T-helper 17 cell (primary cell): Measurements from ENCODE around the gene ZCCHC7. TPM values are rescaled to one million over a fixed set of nuclear protein-coding genes. Genes with fewer than 3 reads are reported as not detected.
"Not testable (repeated sequence)": the region's sequence is repeated elsewhere in the genome, so short reads cannot be mapped to it uniquely, and the experiment has no call there.

Experiments
- ATAC-seq: fragments of 150-1000 bp; cut with Tn5 transposase; 2 replicates; pipeline ENCODE4 v1.10.0; 2021; ENCODE audit warnings: mild to moderate bottlenecking, moderate library complexity
- DNase-seq, 3 donors: peaks; one replicate each; pipeline versions ENCODE4 v3.0.0 to v3.0.0-alpha.2; 2020 to 2021
- H3K9me3 ChIP-seq: one replicate; pipeline ENCODE4 v1.7.0; 2013; ENCODE audit warnings: low read length, mild to moderate bottlenecking; ENCODE audit not compliant: control insufficient read depth, poor library complexity, severe bottlenecking
- H3K27ac Mint-ChIP-seq: one replicate; pipeline ENCODE4 v1.8.0; 2022; ENCODE audit warnings: mild to moderate bottlenecking, moderate library complexity, mixed read lengths
- H3K27me3 Mint-ChIP-seq: one replicate; pipeline ENCODE4 v1.8.0; 2022; ENCODE audit warnings: mixed read lengths
- H3K36me3 Mint-ChIP-seq: one replicate; pipeline ENCODE4 v1.8.0; 2022; ENCODE audit warnings: low read depth, mixed read lengths
- H3K4me1 Mint-ChIP-seq: one replicate; pipeline ENCODE4 v1.8.0; 2022; ENCODE audit warnings: mild to moderate bottlenecking, mixed read lengths
- H3K4me3 Mint-ChIP-seq: one replicate; pipeline ENCODE4 v1.8.0; 2022; ENCODE audit warnings: mild to moderate bottlenecking, moderate library complexity, mixed read lengths
- total RNA-seq, 4 donors: library from RNA in 2 of 4; stranded (reverse) in 2 of 4; gene quantifications; one replicate each; pipeline ENCODE4 v1.2.3 and lab custom pipeline; 2022 to 2026

ZCCHC7 gene
- total RNA-seq, 2 donors from 2014 or later, result 33.4 to 33.6 TPM

DNA sequence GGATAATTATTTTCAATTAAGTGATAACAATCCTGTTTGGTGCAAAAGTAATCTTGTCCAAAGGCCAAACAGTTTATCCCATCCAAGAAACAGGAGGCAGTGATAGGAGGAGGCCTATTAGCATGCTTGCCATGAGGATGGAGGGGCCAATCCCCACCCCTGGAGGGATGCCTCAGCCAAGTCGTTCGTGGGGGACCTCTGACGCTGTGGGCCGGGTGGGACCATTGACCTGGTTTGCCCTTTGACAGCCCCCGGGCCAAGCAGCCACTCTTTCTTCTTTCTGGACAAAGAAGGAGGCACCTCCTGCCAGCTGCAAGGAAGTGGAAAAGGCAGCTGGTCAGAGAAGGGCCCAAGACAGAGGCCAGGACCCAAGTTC is 262.6 kb downstream of the ZCCHC7 start:
- Mint-ChIP-seq H3K4me1 (peaks cover 6% of the 10 kb centered on the region), H3K27ac (no peak overlapping the region), H3K36me3 (no peaks in the 10 kb centered on the region), H3K27me3 (peaks cover 12% of the 10 kb centered on the region), H3K4me3 (no peak overlapping the region)
- DNase-seq, result no peak
- H3K9me3 ChIP-seq, result no peaks in the 10 kb centered on the region
- ATAC-seq, result no peak

DNA sequence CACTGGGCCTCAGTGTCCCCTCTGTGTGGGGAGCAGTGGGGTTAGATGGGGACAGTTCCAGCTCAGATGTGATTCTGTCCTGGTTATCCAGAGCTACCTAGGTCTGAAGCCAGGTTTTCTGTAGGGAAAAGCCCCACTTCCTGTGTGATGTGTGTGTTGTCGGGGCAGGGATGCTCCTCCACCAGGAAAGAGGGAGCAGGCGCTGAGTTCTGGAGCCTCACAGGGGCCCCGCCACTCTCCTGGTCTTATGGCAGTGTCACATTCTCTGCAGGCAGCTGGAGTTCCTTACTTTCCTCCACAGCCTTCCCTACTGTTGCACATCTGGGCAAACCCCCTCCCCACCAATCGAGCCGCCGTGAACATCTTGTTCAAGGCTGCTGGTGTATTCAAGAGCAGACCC is 263.0 kb downstream of the ZCCHC7 start:
- no peak for DNase-seq
- Mint-ChIP-seq H3K27ac (no peak overlapping the region), H3K4me1 (peaks cover 6% of the 10 kb centered on the region), H3K36me3 (no peaks in the 10 kb centered on the region), H3K27me3 (peaks cover 10% of the 10 kb centered on the region), H3K4me3 (no peak overlapping the region)
- H3K9me3 ChIP-seq, result no peaks in the 10 kb centered on the region
- no peak for ATAC-seq

DNA sequence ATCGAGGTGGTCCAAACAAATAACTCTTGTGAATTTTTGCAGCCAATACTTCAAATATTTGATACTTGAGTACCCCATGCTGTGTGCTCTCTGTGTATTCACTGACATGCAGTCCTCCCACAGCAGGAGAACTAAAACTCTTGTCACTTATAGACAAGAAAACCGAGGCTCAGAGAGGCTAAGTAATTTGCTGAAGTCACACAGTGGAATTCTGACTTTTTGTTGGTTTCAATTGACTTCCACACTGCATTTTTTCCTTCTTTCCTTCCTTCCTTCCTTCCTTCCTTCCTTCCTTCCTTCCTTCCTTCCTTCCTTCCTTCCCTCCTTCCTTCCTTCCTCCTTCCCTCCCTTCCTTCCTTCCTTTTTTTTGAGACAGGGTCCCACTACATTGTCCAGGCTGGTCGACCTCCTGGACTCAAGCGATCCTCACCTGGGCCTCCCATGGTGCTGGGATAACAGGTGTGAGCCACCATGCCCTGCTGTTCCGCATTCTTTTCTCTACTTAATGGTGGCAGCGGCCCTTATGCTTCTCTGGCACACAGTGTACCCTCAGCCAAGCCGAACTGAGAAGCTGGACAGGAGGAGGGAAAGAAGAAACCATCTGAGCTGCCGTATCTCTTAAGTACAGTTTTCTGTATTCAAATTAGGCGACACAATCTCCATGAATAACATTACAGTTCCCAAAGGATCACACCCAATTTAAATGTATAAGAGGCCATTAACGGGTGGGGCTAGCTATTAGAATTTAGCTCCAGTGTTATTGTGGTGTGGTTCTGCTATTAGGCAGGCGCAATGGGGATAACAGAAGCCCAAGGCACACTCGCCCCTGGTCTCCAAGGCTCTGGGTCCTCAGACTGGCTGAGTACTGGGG is 263.7 kb downstream of the ZCCHC7 start:
- Mint-ChIP-seq H3K27ac (no peak overlapping the region), H3K4me1 (peaks cover 6% of the 10 kb centered on the region), H3K36me3 (no peaks in the 10 kb centered on the region), H3K27me3 (peaks cover 10% of the 10 kb centered on the region), H3K4me3 (no peak overlapping the region)
- DNase-seq (no peak), ATAC-seq (no peak)
- no peaks in the 10 kb centered on the region for H3K9me3 ChIP-seq

DNA sequence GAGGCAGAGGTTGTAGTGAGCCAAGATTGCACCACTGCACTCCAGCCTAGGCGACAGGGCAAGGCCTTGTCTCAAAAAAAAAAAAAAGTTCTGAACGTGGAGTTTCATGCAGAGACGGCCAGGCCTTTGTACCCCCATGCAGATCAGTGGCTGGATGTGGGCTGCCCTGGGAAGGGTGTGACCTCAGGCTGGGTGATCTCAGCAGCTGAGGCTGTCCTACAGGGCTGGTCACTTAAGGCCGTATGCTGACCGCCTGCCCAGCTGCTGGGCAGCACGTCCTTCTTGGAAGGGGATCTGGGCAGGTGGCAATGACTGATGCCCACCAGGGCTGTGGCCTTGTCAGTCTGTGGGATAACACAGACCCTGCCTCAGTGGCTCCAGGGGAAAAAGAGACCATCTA is 264.9 kb downstream of the ZCCHC7 start:
- no peak overlapping the region for H3K4me3 Mint-ChIP-seq
- no peak for DNase-seq
- no peaks in the 10 kb centered on the region for H3K9me3 ChIP-seq
- H3K36me3 Mint-ChIP-seq, result no peaks in the 10 kb centered on the region
- ATAC-seq, result no peak
- peaks cover 6% of the 10 kb centered on the region for H3K4me1 Mint-ChIP-seq
- H3K27ac Mint-ChIP-seq, result no peak overlapping the region
- peaks cover 5% of the 10 kb centered on the region for H3K27me3 Mint-ChIP-seq

DNA sequence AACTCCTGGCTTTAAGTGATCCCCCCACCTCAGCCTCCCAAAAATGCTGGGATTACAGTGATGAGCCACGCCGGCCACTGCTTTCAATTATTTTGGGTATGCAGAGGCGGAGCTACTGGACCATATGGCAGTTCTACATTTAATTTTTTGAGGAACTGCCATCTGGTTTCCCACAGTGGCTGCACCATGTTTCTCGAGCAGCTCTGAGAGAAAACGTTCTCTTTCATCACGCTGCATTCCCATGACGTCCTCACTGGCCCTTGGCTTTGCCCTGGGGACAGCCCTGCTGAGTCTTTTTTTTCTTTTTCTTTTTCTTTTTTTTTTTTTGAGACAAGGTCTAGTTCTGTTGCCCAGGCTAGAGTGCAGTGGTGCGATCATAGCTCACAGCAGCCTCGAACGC is 266.6 kb downstream of the ZCCHC7 start:
- H3K27ac Mint-ChIP-seq, result no peak overlapping the region
- H3K4me3 Mint-ChIP-seq, result no peak overlapping the region
- ATAC-seq (no peak), DNase-seq (no peak)
- H3K36me3 Mint-ChIP-seq, result no peaks in the 10 kb centered on the region
- H3K9me3 ChIP-seq, result no peaks in the 10 kb centered on the region
- peaks cover 5% of the 10 kb centered on the region for H3K27me3 Mint-ChIP-seq
- H3K4me1 Mint-ChIP-seq, result peaks cover 6% of the 10 kb centered on the region

DNA sequence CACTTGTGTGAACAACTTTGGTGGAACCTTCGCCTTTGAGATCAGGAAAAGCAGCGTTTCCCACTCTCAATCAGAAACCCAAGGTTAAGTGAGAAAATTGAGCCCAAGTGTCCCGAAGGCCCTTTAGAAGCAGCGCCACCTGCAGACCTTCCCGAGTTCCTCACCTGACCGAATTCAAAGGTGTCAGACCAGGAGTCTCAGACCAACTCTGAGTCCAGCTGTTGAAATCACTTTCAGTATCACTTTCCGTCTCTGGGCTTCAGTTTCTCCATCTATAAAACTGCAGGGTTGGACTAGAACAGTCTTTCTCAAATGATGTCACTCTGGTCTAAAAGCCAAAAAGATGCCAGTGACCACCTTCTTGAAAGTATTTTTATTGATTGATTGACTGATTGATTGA is 270.4 kb downstream of the ZCCHC7 start:
- no peak overlapping the region for H3K4me3 Mint-ChIP-seq
- no peaks in the 10 kb centered on the region for H3K9me3 ChIP-seq
- DNase-seq (no peak), ATAC-seq (peak; percentile 47)
- peaks cover 7% of the 10 kb centered on the region for H3K27me3 Mint-ChIP-seq
- H3K36me3 Mint-ChIP-seq, result no peaks in the 10 kb centered on the region
- peaks cover under 1% of the 10 kb centered on the region for H3K4me1 Mint-ChIP-seq
- H3K27ac Mint-ChIP-seq, result peak overlapping the region; percentile 29

DNA sequence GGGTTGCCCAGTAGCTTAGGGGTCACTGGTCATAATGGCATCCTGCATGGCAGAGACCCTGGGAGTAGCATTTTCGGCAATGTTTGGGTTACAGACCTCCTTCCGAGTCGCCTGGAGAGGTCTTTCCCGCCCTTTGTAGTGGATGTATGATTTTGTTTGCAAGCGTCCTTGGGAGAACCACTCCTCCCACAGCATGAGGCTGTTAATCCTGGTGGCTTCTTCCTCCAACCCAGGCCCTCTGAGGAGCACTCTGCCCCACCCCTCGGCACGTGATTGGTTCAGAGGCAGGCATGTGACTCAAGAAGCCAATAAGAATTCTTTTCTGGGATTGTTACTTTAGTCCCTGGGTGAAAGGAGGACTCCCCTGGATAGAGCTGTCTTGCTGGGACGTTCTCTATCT is 271.9 kb downstream of the ZCCHC7 start:
- Mint-ChIP-seq H3K36me3 (no peaks in the 10 kb centered on the region), H3K27ac (no peak overlapping the region), H3K4me1 (no peaks in the 10 kb centered on the region), H3K4me3 (no peak overlapping the region), H3K27me3 (peaks cover 7% of the 10 kb centered on the region)
- no peaks in the 10 kb centered on the region for H3K9me3 ChIP-seq
- no peak for DNase-seq
- no peak for ATAC-seq

DNA sequence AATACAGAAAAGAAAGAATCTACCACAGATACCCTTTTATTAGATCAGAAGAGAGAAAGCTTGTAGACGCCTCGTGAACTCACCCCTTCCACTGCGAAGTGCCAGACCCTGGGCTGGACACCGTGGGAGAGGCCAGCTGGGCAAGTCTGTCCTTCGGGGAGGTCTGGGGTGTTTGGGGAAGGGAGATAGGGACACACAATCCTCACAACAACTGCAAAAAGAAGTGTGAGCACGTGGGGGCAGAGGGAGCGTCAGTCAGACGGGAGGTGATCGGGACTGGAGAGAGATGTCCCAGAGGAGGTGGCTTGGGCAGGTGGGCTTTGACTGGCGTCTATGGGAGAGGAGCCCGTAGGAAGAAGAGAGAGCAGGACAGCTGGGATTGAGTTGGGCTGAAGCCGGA is 274.9 kb downstream of the ZCCHC7 start:
- no peak for DNase-seq
- H3K27me3 Mint-ChIP-seq, result peaks cover 7% of the 10 kb centered on the region
- no peaks in the 10 kb centered on the region for H3K4me1 Mint-ChIP-seq
- H3K9me3 ChIP-seq, result no peaks in the 10 kb centered on the region
- no peak for ATAC-seq
- H3K4me3 Mint-ChIP-seq, result no peak overlapping the region
- no peaks in the 10 kb centered on the region for H3K36me3 Mint-ChIP-seq
- H3K27ac Mint-ChIP-seq, result no peak overlapping the region

DNA sequence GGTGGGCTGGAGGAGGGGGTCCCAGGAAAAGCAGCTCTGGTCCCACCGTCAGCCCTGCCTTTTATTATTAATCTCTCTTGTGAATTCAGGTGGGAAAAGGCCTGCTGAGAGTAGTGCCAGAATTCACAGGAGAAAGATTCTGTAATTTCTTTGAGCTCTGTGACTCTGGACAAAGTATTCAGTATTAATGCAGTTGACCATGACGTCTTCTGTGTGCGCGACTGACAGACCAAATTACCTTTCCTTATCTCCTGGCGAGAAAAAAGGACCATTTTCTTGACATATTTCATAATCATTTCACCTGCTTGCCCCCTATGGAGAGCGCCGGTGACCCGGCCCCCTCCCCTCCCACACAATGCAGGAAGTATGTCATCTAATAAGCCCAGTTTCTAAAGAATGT is 275.3 kb downstream of the ZCCHC7 start:
- H3K9me3 ChIP-seq, result no peaks in the 10 kb centered on the region
- Mint-ChIP-seq H3K4me1 (no peaks in the 10 kb centered on the region), H3K27me3 (peaks cover 7% of the 10 kb centered on the region), H3K27ac (no peak overlapping the region), H3K4me3 (no peak overlapping the region), H3K36me3 (no peaks in the 10 kb centered on the region)
- ATAC-seq (no peak), DNase-seq (no peak)

DNA sequence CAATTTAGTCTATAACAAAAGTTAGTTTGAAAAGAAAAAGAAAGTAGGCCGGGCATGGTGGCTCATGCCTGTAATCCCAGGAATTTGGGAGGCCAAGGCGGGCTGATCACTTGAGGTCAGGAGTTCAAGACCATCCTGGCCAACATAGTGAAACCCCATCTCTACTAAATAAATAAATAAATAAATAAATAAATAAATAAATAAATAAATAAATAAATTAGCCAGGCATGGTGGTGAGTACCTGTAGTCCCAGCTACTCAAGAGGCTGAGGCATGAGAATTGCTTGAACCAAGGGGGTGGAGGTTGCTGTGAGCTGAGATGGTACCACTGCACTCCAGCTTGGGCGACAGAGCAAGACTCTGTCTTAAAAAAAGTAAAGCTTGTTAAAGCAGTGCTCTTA is 277.6 kb downstream of the ZCCHC7 start:
- DNase-seq, H3K27me3 Mint-ChIP-seq, H3K36me3 Mint-ChIP-seq, H3K4me3 Mint-ChIP-seq, H3K27ac Mint-ChIP-seq, H3K9me3 ChIP-seq, ATAC-seq, H3K4me1 Mint-ChIP-seq: not testable (repeated sequence)

DNA sequence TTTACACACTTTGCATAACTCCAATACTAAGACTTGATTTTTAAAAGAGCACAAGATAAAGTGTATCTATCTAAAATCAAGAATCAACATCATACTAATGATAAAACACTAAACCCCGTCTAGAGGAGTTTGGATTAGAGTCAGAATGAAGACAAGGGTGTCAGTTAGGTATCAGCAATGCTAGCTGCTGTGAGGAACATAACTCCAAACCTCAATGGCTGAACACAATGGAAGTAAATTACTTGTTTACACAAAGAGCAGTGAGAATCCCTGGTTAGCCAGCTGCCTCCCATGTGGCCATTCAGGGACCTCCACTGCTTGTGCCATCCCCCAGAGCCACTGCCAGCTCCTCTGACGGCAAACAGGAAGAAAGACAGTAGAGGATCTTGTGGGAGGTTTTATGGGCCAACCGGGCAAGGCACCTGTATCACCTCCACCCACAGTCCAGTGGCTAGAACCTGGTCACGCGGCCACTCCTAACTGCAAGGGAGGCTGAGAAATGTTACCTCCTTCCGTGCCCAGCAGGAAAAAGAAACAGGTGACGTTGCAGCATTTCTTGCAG is 278.2 kb downstream of the ZCCHC7 start:
- H3K4me3 Mint-ChIP-seq, result no peak overlapping the region
- no peaks in the 10 kb centered on the region for H3K4me1 Mint-ChIP-seq
- no peak overlapping the region for H3K27ac Mint-ChIP-seq
- ATAC-seq (no peak), DNase-seq (no peak)
- H3K27me3 Mint-ChIP-seq, result peaks cover 7% of the 10 kb centered on the region
- H3K9me3 ChIP-seq, result no peaks in the 10 kb centered on the region
- H3K36me3 Mint-ChIP-seq, result no peaks in the 10 kb centered on the region

DNA sequence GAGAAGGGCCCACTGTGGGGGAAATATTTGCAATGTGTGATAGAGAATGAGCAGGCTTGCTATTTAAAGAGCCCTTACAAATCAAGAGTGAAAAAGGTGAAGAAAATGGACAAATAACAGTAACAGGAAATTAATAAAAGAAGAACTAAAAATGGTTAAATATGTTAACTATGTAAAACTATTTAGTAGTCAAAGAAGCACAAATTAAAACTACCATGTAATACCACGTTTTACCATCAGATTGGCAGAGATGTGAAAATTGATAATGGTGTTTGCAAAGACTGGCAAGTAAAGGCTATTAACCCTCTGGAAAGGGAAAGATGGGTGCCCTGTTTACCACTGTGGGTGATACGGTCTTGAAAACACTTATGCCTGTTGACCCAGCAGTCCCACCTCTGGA is 279.0 kb downstream of the ZCCHC7 start:
- Mint-ChIP-seq H3K36me3 (no peaks in the 10 kb centered on the region), H3K27me3 (peaks cover 7% of the 10 kb centered on the region), H3K4me3 (no peak overlapping the region), H3K27ac (no peak overlapping the region), H3K4me1 (no peaks in the 10 kb centered on the region)
- DNase-seq, result no peak
- no peaks in the 10 kb centered on the region for H3K9me3 ChIP-seq
- ATAC-seq, result no peak

DNA sequence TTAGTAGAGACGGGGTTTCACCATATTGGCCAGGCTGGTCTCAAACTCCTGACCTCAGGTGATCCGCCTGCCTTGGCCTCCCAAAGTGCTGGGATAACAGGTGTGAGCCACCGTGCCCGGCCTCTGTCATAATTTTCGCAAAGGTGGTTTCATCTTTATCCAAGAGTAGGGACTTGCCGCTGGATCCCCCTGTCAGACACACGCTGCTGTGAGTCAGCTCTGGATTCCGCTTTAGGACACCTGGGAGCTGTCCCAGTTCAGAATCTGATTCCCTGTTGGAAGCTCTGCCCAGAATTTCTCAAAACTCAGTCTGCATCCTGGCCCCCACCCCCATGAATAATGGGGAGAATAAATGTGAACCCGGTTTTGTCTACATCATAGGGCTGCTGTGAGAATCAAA is 284.2 kb downstream of the ZCCHC7 start:
- no peak overlapping the region for H3K4me3 Mint-ChIP-seq
- H3K9me3 ChIP-seq, result no peaks in the 10 kb centered on the region
- DNase-seq (no peak), ATAC-seq (no peak)
- H3K27ac Mint-ChIP-seq, result no peak overlapping the region
- peaks cover 2% of the 10 kb centered on the region for H3K36me3 Mint-ChIP-seq
- peaks cover 14% of the 10 kb centered on the region for H3K4me1 Mint-ChIP-seq
- H3K27me3 Mint-ChIP-seq, result no peaks in the 10 kb centered on the region

DNA sequence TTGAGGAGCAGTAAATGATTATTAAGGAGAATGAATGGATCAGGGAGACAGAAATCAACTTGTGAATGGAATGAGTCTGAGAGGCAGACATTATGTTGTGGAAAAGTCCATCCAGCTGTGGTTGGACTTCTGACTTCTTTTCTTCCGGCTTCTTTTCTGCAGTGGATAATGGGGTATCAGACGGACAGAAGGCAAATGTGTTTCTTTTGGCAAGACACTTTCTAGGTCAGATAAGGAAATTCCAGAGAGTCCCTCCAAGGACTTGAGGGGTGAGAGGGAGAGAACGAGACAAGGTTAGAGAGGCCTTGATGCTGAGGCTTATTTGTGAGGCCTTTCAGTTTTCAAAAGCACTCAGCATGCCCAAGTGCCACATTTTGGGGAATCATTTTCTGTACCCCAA is 285.0 kb downstream of the ZCCHC7 start:
- H3K36me3 Mint-ChIP-seq, result peaks cover 2% of the 10 kb centered on the region
- no peak overlapping the region for H3K4me3 Mint-ChIP-seq
- H3K27me3 Mint-ChIP-seq, result no peaks in the 10 kb centered on the region
- H3K27ac Mint-ChIP-seq, result no peak overlapping the region
- ATAC-seq (no peak), DNase-seq (no peak)
- H3K4me1 Mint-ChIP-seq, result peaks cover 18% of the 10 kb centered on the region
- no peaks in the 10 kb centered on the region for H3K9me3 ChIP-seq
